WTC11 (cell line): ENCODE measurements around the gene PLK1. TPM values are rescaled to one million over a fixed set of nuclear protein-coding genes. Genes with fewer than 3 reads are reported as not detected.
"Not testable (repeated sequence)": the region's sequence is repeated elsewhere in the genome, so short reads cannot be mapped to it uniquely, and the experiment has no call there.

Experiments
- ATAC-seq: fragments of 200-7000 bp; cut with Tn5 transposase; 2 replicates; pipeline ENCODE4 v1.10.0; 2021; ENCODE audit warnings: mild to moderate bottlenecking, moderate library complexity
- CTCF ChIA-PET: fragments of 300-600 bp; sonication (Branson Sonifier 250); formaldehyde crosslinking; loops from one replicate; lab custom pipeline; 2021; ENCODE audit warnings: antibody characterized with exemption; lab: Charles Lee
- POLR2A ChIA-PET: fragments of 350-600 bp; sonication (Branson Sonifier 250); formaldehyde crosslinking; loops from one replicate; lab custom pipeline; 2021; ENCODE audit warnings: antibody characterized with exemption; lab: Charles Lee
- DNase-seq: peaks from one replicate; pipeline ENCODE4 v3.0.0; 2021; ENCODE audit warnings: low spot score
- H3K27ac Mint-ChIP-seq: 2 replicates; pipeline ENCODE4 v1.8.0; 2021; ENCODE audit warnings: mixed read lengths
- H3K27me3 Mint-ChIP-seq: 2 replicates; pipeline ENCODE4 v1.8.0; 2021; ENCODE audit warnings: low read depth, mild to moderate bottlenecking, moderate library complexity, mixed read lengths
- H3K36me3 Mint-ChIP-seq: 2 replicates; pipeline ENCODE4 v1.8.0; 2021; ENCODE audit warnings: mixed read lengths
- H3K4me1 Mint-ChIP-seq: 2 replicates; pipeline ENCODE4 v1.8.0; 2022; ENCODE audit warnings: mixed read lengths
- H3K4me3 Mint-ChIP-seq: 2 replicates; pipeline ENCODE4 v1.8.0; 2021; ENCODE audit warnings: mild to moderate bottlenecking, moderate library complexity, mixed read lengths
- H3K9me3 Mint-ChIP-seq: 2 replicates; pipeline ENCODE4 v1.8.0; 2021; ENCODE audit warnings: mixed read lengths
- AR ChIP-seq: fragments of 250-450 bp; sonication (Bioruptor Pico); IDR thresholded peaks from 2 replicates; pipeline ENCODE4 v1.9.0; 2021; ENCODE audit warnings: mild to moderate bottlenecking
- ATF3 ChIP-seq: sonication (generic); formaldehyde crosslinking; conservative IDR thresholded peaks from 2 replicates; pipeline ENCODE4 v1.8.1; 2022; ENCODE audit warnings: mild to moderate bottlenecking, missing genetic modification reagents
- CBFB ChIP-seq: sonication (generic); formaldehyde crosslinking; IDR thresholded peaks from 2 replicates; pipeline ENCODE4 v1.8.1; 2022; ENCODE audit warnings: mild to moderate bottlenecking, low read depth, missing genetic modification reagents
- CDX4 ChIP-seq: fragments of 250-450 bp; sonication (Bioruptor Pico); IDR thresholded peaks from 2 replicates; pipeline ENCODE4 v1.9.0; 2021; ENCODE audit warnings: moderate library complexity, mild to moderate bottlenecking, inconsistent platforms, borderline replicate concordance
- CREB1 ChIP-seq: sonication (generic); formaldehyde crosslinking; IDR thresholded peaks from 2 replicates; pipeline ENCODE4 v1.8.0; 2023; ENCODE audit warnings: mild to moderate bottlenecking, missing genetic modification reagents
- CTCF ChIP-seq: fragments of 200-600 bp; IDR thresholded peaks from 2 replicates; pipeline ENCODE4 v1.8.0; 2022; ENCODE audit warnings: antibody characterized with exemption
- E2F4 ChIP-seq: sonication (generic); formaldehyde crosslinking; IDR thresholded peaks from 2 replicates; pipeline ENCODE4 v1.8.1; 2022; ENCODE audit warnings: low read depth, mild to moderate bottlenecking, moderate library complexity, missing genetic modification reagents, borderline replicate concordance
- E2F5 ChIP-seq: sonication (generic); formaldehyde crosslinking; IDR thresholded peaks from 2 replicates; pipeline ENCODE4 v1.8.1; 2022; ENCODE audit warnings: mild to moderate bottlenecking, moderate library complexity, missing genetic modification reagents
- ELF4 ChIP-seq: sonication (generic); formaldehyde crosslinking; IDR thresholded peaks from 2 replicates; pipeline ENCODE4 v1.8.1; 2022; ENCODE audit warnings: low read depth, mild to moderate bottlenecking, moderate library complexity, missing genetic modification reagents
- JUN ChIP-seq: sonication (generic); formaldehyde crosslinking; IDR thresholded peaks from 2 replicates; pipeline ENCODE4 v1.8.0; 2023; ENCODE audit warnings: mild to moderate bottlenecking, missing genetic modification reagents
- KAT7 ChIP-seq: sonication (generic); formaldehyde crosslinking; IDR thresholded peaks from 2 replicates; pipeline ENCODE4 v1.8.1; 2023; ENCODE audit warnings: missing genetic modification reagents, mild to moderate bottlenecking, borderline replicate concordance
- MAX ChIP-seq: sonication (generic); formaldehyde crosslinking; IDR thresholded peaks from 2 replicates; pipeline ENCODE4 v1.8.0; 2022; ENCODE audit warnings: mild to moderate bottlenecking, missing genetic modification reagents
- MXD4 ChIP-seq: fragments of 250-450 bp; sonication (Bioruptor Pico); IDR thresholded peaks from 2 replicates; pipeline ENCODE4 v1.8.0; 2021; ENCODE audit warnings: mild to moderate bottlenecking, moderate library complexity, borderline replicate concordance
- NFE2L1 ChIP-seq: sonication (generic); formaldehyde crosslinking; IDR thresholded peaks from 2 replicates; pipeline ENCODE4 v1.8.1; 2023; ENCODE audit warnings: missing genetic modification reagents
- SMAD4 ChIP-seq: sonication (generic); formaldehyde crosslinking; IDR thresholded peaks from 2 replicates; pipeline ENCODE4 v1.8.0; 2022; ENCODE audit warnings: mild to moderate bottlenecking, missing genetic modification reagents
- SP1 ChIP-seq: sonication (generic); formaldehyde crosslinking; conservative IDR thresholded peaks from 2 replicates; pipeline ENCODE4 v1.8.1; 2022; ENCODE audit warnings: missing genetic modification reagents
- ZBTB21 ChIP-seq: sonication (generic); formaldehyde crosslinking; IDR thresholded peaks from 2 replicates; pipeline ENCODE4 v1.8.1; 2023; ENCODE audit warnings: mild to moderate bottlenecking, missing genetic modification reagents, borderline replicate concordance
- ZNF423 ChIP-seq: fragments of 250-450 bp; sonication (Bioruptor Pico); IDR thresholded peaks from 2 replicates; pipeline ENCODE4 v2.1.2; 2022; ENCODE audit warnings: mild to moderate bottlenecking, moderate library complexity
- ZNF512 ChIP-seq: sonication (generic); formaldehyde crosslinking; IDR thresholded peaks from 2 replicates; pipeline ENCODE4 v1.8.1; 2022; ENCODE audit warnings: missing genetic modification reagents, borderline replicate concordance
- ZSCAN18 ChIP-seq: fragments of 250-450 bp; sonication (Bioruptor Pico); IDR thresholded peaks from 2 replicates; pipeline ENCODE4 v2.1.2; 2022; ENCODE audit warnings: mild to moderate bottlenecking, moderate library complexity
- total RNA-seq: library from RNA; stranded (reverse); gene quantifications from 3 replicates; pipeline ENCODE4 v1.2.3, GENCODE V29; 2021

Gene PLK1
- total RNA-seq, 1 experiment from 2014 or later: 167 TPM

- H3K27ac Mint-ChIP-seq, POLR2A ChIA-PET, H3K4me3 Mint-ChIP-seq, CTCF ChIA-PET, H3K4me1 Mint-ChIP-seq, DNase-seq, ATAC-seq, H3K36me3 Mint-ChIP-seq: not testable (repeated sequence)
- Mint-ChIP-seq H3K9me3 (peaks cover 33% of the 10 kb centered on the region), H3K27me3 (peaks cover 15% of the 10 kb centered on the region)
Observed at GRCh38 chr16:23722613-23723240, 44.0 kb downstream of the PLK1 start.

- DNase-seq (no peak), ATAC-seq (no peak)
- Mint-ChIP-seq H3K27me3 (peaks cover 11% of the 10 kb centered on the region), H3K36me3 (peaks cover 7% of the 10 kb centered on the region), H3K27ac (no peak overlapping the region), H3K4me1 (peaks cover 7% of the 10 kb centered on the region; the same call in 1 of the 2 replicates), H3K4me3 (no peak overlapping the region), H3K9me3 (peaks cover 33% of the 10 kb centered on the region)
- POLR2A ChIA-PET: interaction anchor here (0.6 kb wide), 1 partner anchor 28 kb away, joined by 3 read pairs; no protein-coding TSS in a partner anchor
- CTCF ChIA-PET: no interaction called here
- no peak for TF ChIP-seq ELF4 (CRISPR knock-in tag)
- no peak for TF ChIP-seq MXD4 (CRISPR knock-in tag)
- TF ChIP-seq SP1 (CRISPR knock-in tag): no peak
- no peak for TF ChIP-seq CDX4 (CRISPR knock-in tag)
- TF ChIP-seq ZBTB21 (CRISPR knock-in tag): no peak
- TF ChIP-seq NFE2L1 (CRISPR knock-in tag): no peak
- no peak for TF ChIP-seq CTCF
- TF ChIP-seq ZSCAN18: no peak
- TF ChIP-seq CREB1 (CRISPR knock-in tag): no peak
- no peak for TF ChIP-seq CBFB (CRISPR knock-in tag)
- TF ChIP-seq MAX (CRISPR knock-in tag): no peak
- TF ChIP-seq JUN (CRISPR knock-in tag): no peak
- TF ChIP-seq E2F4 (CRISPR knock-in tag): no peak
- no peak for TF ChIP-seq ZNF512 (CRISPR knock-in tag)
- TF ChIP-seq E2F5 (CRISPR knock-in tag): no peak
- no peak for TF ChIP-seq SMAD4 (CRISPR knock-in tag)
- TF ChIP-seq KAT7 (CRISPR knock-in tag): no peak
- TF ChIP-seq ZNF423 (CRISPR knock-in tag): no peak
- no peak for TF ChIP-seq ATF3
- no peak for TF ChIP-seq AR (CRISPR knock-in tag)
Observed at GRCh38 chr16:23724096-23724784, 45.6 kb downstream of the PLK1 start.
